AG09309 (cell line): Measurements from ENCODE around the gene GBF1.

Source experiments
- DNase-seq: peaks from one replicate; pipeline ENCODE4 v3.0.0-alpha.2; 2010; ENCODE audit warnings: low read depth
- H3K4me3 ChIP-seq: 2 replicates; pipeline ENCODE4 v1.5.1; 2011; ENCODE audit warnings: mild to moderate bottlenecking, low read depth, low read length, moderate library complexity; ENCODE audit not compliant: control insufficient read depth
- TF ChIP-seq, protein P1 (sequence below): IDR thresholded peaks from 2 replicates; pipeline ENCODE4 v1.5.1; 2011; ENCODE audit warnings: mild to moderate bottlenecking, low read depth, low read length, inconsistent platforms; ENCODE audit not compliant: insufficient read depth, control insufficient read depth; ENCODE audit errors: missing control alignments

GBF1 gene, protein sequence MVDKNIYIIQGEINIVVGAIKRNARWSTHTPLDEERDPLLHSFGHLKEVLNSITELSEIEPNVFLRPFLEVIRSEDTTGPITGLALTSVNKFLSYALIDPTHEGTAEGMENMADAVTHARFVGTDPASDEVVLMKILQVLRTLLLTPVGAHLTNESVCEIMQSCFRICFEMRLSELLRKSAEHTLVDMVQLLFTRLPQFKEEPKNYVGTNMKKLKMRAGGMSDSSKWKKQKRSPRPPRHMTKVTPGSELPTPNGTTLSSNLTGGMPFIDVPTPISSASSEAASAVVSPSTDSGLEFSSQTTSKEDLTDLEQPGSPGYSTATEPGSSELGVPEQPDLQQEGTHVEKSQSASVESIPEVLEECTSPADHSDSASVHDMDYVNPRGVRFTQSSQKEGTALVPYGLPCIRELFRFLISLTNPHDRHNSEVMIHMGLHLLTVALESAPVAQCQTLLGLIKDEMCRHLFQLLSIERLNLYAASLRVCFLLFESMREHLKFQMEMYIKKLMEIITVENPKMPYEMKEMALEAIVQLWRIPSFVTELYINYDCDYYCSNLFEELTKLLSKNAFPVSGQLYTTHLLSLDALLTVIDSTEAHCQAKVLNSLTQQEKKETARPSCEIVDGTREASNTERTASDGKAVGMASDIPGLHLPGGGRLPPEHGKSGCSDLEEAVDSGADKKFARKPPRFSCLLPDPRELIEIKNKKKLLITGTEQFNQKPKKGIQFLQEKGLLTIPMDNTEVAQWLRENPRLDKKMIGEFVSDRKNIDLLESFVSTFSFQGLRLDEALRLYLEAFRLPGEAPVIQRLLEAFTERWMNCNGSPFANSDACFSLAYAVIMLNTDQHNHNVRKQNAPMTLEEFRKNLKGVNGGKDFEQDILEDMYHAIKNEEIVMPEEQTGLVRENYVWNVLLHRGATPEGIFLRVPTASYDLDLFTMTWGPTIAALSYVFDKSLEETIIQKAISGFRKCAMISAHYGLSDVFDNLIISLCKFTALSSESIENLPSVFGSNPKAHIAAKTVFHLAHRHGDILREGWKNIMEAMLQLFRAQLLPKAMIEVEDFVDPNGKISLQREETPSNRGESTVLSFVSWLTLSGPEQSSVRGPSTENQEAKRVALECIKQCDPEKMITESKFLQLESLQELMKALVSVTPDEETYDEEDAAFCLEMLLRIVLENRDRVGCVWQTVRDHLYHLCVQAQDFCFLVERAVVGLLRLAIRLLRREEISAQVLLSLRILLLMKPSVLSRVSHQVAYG (N-terminal part only)

DNA sequence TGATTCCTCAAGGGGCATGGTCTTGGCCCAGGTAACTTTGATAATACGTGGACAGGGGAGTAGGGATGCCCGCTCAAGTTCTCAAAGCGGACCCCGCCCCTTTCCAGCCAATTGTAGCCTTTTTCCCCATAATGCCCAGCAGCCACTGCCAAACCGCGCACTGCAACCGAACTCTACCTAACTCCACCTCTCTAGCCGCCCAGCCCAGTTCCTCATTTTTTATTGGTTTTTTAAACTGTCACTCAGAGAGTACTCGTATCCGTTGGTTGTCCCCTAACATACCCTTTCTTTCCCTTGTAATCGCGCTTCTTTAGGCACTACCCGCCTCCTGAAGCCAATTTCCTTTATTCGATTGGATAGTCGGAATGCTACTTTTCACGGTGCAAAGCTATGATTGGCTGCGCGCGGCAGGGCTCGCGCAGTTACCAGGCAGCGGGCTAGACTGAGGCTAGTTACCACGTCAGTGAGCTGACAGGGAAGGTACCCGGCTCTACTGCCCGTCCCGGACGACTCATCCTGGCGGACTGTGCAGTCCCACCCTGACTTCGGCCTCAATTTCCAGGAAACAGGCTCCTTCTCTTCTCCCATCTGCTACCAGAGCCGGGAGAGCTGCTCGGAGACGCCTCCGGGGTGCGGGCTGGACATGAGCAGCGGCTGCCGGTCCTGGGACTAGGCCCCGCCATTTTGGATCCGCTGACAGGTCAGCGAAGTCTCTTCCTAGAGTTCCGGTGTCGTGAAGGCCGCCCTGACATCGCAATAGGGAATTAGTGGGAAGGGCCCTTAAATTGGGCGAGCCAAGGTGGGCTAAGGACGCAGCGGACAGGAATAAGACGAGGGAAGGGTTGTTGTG is at the start of gene GBF1:
Gene GBF1 (plus strand): TSS at position 451 of the 850 bp plus-strand sequence. CDS start 13,407 bp downstream, outside the sequence.
- H3K4me3 ChIP-seq: peak within 1 kb of the TSS; percentile 90
- TF ChIP-seq, protein P1, sequence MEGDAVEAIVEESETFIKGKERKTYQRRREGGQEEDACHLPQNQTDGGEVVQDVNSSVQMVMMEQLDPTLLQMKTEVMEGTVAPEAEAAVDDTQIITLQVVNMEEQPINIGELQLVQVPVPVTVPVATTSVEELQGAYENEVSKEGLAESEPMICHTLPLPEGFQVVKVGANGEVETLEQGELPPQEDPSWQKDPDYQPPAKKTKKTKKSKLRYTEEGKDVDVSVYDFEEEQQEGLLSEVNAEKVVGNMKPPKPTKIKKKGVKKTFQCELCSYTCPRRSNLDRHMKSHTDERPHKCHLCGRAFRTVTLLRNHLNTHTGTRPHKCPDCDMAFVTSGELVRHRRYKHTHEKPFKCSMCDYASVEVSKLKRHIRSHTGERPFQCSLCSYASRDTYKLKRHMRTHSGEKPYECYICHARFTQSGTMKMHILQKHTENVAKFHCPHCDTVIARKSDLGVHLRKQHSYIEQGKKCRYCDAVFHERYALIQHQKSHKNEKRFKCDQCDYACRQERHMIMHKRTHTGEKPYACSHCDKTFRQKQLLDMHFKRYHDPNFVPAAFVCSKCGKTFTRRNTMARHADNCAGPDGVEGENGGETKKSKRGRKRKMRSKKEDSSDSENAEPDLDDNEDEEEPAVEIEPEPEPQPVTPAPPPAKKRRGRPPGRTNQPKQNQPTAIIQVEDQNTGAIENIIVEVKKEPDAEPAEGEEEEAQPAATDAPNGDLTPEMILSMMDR: no peak
- DNase-seq: peak; percentile 100

DNA sequence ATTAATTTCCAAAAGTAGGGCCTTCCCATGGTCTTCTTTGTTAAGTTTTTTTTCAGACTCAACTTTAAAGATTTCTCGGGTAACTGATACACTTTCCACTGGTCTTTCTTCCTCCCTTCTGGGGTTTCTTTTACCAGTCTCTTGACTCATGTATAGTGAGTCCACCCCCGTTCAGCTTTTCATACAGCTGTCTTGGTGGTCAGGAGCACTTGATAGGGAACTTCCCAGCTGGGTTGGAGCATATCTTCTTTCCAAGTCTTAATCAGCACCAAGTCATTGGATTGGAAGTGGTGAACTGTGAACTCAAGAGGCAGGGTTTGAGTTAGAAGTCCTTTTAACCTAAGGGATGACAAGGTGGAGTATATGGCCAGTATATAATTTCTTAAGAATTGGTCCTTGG is 48.4 kb upstream of the GBF1 start:
- TF ChIP-seq, protein P1: no peak
- no peak for DNase-seq
- no peak overlapping the region for H3K4me3 ChIP-seq

DNA sequence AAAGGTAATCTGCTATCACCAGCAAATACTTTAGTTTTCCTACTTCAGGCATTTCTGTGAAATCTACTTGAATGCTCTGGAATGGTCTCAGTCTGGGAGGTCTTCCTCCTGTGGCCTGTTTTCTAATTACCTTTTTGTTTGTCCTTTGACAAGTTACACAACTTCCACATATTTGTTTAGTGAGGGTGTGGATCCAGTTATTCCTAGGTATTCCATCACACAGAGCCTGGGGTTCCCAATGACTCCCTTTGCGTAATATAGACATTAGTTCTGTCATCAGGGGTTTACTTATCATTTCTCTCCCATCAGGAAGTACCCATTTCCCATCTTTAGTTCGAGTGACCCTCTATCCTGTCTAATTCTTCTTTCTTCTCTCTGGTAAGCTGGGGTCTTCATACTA is 47.3 kb upstream of the GBF1 start:
- TF ChIP-seq, protein P1: no peak
- no peak overlapping the region for H3K4me3 ChIP-seq
- no peak for DNase-seq

DNA sequence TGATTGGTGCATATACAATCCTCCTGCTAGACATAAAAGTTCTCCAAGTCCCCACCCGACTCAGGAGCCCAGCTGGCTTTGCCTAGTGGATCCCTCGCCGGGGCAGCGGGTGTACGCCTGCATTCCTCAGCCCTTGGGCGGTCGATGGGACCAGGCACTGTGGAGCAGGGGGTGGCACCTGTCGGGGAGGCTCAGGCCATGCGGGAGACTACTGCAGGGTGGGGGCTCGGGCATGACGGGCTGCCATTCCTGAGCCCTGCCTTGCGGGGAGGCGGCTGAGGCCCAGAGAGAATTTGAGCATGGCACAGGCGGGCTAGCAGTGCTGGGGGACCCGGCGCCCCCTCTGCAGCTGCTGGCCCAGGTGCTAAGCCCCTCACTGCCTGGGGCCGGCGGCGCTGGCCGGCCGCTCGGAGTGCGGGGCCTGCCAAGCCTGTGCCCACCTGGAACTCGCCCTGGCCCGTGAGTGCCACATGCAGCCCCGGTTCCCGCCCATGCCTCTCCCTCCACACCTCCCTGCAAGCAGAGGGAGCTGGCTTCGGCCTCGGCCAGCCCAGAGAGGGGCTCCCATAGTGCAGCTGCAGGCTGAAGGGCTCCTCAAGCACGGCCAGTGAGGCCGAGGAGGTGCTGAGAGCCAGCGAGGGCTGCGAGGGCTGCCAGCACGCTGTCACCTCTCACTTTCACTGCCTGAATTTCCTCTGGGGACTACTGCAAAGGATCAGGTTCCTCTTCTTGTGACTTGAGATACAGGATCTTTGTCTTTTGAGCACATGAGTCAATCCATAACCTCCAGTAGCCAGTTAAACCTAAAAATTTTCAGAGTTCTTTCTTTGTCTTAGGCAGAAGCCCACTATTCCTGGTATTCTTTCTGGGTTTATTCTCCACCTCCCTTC is 44.3 kb upstream of the GBF1 start:
- no peak for DNase-seq
- TF ChIP-seq, protein P1: no peak
- no peak overlapping the region for H3K4me3 ChIP-seq

DNA sequence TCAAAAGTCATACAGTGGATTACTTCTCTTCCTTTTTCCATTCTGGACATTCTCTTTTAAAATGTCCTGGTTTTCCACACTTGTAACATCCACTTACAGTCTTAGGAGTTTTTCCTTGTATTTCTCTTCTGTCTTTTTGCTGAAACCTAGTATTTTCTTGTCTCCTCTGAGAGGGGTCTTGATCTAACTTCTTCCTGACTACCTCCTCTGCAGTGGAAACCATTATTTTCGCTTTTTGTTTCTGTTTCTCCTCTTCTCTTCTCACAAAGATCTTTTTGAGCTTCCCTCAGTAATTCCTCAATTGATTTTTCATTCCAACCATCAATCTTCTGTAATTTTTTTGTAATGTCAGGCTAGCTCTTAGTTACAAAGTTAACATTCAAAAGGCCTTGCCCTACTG is 42.9 kb upstream of the GBF1 start:
- TF ChIP-seq, protein P1: no peak

More for the DNA sequence above, 42.9 kb upstream of the GBF1 start:
- DNase-seq: no peak
- no peak overlapping the region for H3K4me3 ChIP-seq
